Esophagus squamous epithelium (tissue), 5 donors: Measurements from ENCODE around the gene NEDD4L. TPM values are rescaled to one million over a fixed set of nuclear protein-coding genes. Genes with fewer than 3 reads are reported as not detected.

Experiments used
- DNase-seq: peaks from one replicate; lab custom pipeline; 2025; lab: John Stamatoyannopoulos, UW
- H3K27ac ChIP-seq, 4 donors: fragments of 200-600 bp; sonication (generic); one replicate each; pipeline ENCODE4 v1.5.1; 2016 to 2019; ENCODE audit warnings: mild to moderate bottlenecking in 1 of 4
- H3K27me3 ChIP-seq, 4 donors: fragments of 200-600 bp; sonication (generic); 1 replicate in 3 of 4; 2 replicates in 1 of 4; pipeline versions ENCODE4 v1.5.1 to v1.6.0; 2017 to 2021; ENCODE audit warnings: antibody characterized with exemption in 1 of 4
- H3K36me3 ChIP-seq, 3 donors: fragments of 200-600 bp; sonication (generic); one replicate each; pipeline ENCODE4 v1.5.1; 2016 to 2019
- H3K4me1 ChIP-seq, 3 donors: fragments of 200-600 bp; sonication (generic); one replicate each; pipeline ENCODE4 v1.5.1; 2017 to 2019
- H3K4me3 ChIP-seq, 4 donors: fragments of 200-600 bp; sonication (generic); 1 replicate in 3 of 4; 2 replicates in 1 of 4; pipeline ENCODE4 v1.5.1; 2016 to 2019; ENCODE audit warnings: mild to moderate bottlenecking in 2 of 4, moderate library complexity in 1 of 4
- H3K9me3 ChIP-seq, 3 donors: fragments of 200-600 bp; sonication (generic); one replicate each; pipeline ENCODE4 v1.5.1; 2016 to 2019
- POLR2A ChIP-seq, 4 donors: fragments of 450-650 bp; IDR thresholded peaks; one replicate each; pipeline ENCODE4 v1.6.1; 2017; ENCODE audit warnings: antibody characterized with exemption in 4 of 4, mild to moderate bottlenecking in 4 of 4, moderate library complexity in 3 of 4
- WGBS, 2 donors: methylation state at CpG; one replicate each; pipeline ENCODE4 v1.1.5; 2018; 5-methylcytosine and 5-hydroxymethylcytosine counted together
- intact Hi-C: fragments of 100-400 bp; cut with DNase I; formaldehyde crosslinking; loops from one replicate; pipeline ENCODE4 v1.15.0; 2022
- total RNA-seq, 4 donors: library from RNA; depleted of rRNA; stranded (reverse); fragments of >200 nt; gene quantifications; one replicate each; pipeline ENCODE4 v1.1.0, GENCODE V29; 2016
- TF ChIP-seq, protein P1 (sequence below), 6 experiments: fragments of 450-650 bp in 4 of 6; fragments of 200-600 bp in 2 of 6; sonication (generic) in 2 of 6; IDR thresholded peaks; one replicate each; pipeline ENCODE4 v1.5.1; 2016 to 2019; ENCODE audit warnings: antibody characterized with exemption in 6 of 6, mild to moderate bottlenecking in 4 of 6, moderate library complexity in 4 of 6
- donor health status: DM: yes; HTN: yes; CAD: no.

NEDD4L gene
- total RNA-seq, 4 donors from 2014 or later, result 17.0 to 27.6 (median 21.9) TPM

DNA sequence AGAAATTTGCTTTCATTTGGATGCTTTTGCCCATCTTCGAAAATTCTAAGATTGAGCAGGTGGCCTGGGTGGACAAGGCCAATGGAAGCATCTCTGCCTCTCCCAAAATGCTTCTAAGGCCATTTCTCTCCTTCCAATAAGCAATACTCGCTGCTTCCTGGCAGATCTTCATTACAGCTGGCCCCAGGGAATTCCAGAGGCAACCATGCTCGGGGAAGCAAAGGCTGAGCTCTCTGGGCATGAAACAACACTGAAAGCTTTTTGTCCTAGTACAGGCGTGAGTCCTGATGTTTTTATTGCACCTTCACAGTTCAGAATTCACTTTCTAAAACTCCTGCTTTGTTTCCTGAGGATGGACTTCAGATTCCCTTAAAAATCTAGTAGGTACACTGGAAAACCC is 11.8 kb upstream of the NEDD4L start:
- H3K4me3 ChIP-seq, result no peak overlapping the region
- no peak overlapping the region for H3K27ac ChIP-seq
- no peak for DNase-seq
- no peaks in the 10 kb centered on the region for H3K4me1 ChIP-seq
- 72 to 79% methylated on average over 2 to 4 of the region's 4 CpGs for WGBS, 2 donors
- intact Hi-C loops, result no loop called here
- H3K27me3 ChIP-seq, result peaks cover 0 to 31% (median 0%) of the 10 kb centered on the region in 4 donors
- H3K9me3 ChIP-seq, result no peaks in the 10 kb centered on the region
- H3K36me3 ChIP-seq, result no peaks in the 10 kb centered on the region
- no peak for TF ChIP-seq POLR2A (IDR thresholded peaks at IDR 0.05)
- TF ChIP-seq, protein P1, sequence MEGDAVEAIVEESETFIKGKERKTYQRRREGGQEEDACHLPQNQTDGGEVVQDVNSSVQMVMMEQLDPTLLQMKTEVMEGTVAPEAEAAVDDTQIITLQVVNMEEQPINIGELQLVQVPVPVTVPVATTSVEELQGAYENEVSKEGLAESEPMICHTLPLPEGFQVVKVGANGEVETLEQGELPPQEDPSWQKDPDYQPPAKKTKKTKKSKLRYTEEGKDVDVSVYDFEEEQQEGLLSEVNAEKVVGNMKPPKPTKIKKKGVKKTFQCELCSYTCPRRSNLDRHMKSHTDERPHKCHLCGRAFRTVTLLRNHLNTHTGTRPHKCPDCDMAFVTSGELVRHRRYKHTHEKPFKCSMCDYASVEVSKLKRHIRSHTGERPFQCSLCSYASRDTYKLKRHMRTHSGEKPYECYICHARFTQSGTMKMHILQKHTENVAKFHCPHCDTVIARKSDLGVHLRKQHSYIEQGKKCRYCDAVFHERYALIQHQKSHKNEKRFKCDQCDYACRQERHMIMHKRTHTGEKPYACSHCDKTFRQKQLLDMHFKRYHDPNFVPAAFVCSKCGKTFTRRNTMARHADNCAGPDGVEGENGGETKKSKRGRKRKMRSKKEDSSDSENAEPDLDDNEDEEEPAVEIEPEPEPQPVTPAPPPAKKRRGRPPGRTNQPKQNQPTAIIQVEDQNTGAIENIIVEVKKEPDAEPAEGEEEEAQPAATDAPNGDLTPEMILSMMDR (IDR thresholded peaks at IDR 0.05), result no peak

DNA sequence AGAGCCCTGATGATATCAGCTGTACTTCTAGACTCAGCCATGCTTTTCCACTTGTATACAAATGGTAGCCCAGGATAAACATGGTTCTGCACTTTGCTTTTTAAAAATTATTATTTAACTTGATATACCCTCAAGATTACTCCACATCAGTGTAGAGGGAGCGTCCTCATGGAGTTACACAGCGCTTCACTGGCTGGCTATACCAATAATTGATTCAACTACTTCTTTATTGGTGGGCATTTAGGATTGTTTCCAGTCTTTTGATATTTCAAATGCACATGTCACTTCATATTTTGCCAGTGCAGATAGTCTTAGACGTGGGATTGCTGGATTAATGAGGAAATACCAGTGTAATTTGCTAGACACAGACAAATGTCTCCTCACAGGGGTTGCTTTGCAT is 10.8 kb upstream of the NEDD4L start:
- WGBS, 2 donors, result 72 to 77% methylated on average over 3 of the region's 3 CpGs
- Histone ChIP-seq H3K9me3 (no peaks in the 10 kb centered on the region), H3K4me1 (no peaks in the 10 kb centered on the region), H3K27ac (no peak overlapping the region), H3K4me3 (no peak overlapping the region), H3K36me3 (no peaks in the 10 kb centered on the region), H3K27me3 (peaks cover 0 to 22% (median 0%) of the 10 kb centered on the region in 4 donors)
- intact Hi-C loops, result no loop called here
- DNase-seq, result no peak
- TF ChIP-seq, protein P1 (IDR thresholded peaks at IDR 0.05), result no peak
- TF ChIP-seq POLR2A (IDR thresholded peaks at IDR 0.05), result no peak

DNA sequence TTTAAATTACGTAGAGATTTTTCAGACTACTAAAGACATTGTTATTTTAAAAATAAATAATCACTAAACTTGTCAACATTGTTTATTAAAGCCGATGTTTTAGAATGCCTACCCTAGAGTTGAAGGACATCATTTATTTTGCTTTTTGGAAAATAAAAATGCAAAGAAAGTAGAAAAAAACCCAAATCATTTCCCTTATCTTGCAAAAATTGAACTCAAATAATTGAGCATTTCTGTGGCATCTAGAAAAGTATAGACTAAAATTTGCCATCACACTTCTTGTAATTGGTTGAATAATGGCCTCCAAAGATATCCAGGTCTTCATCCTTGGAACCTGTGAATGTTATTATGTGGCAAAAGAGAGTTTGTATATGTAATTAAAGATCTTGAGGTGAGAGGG is 9.7 kb upstream of the NEDD4L start:
- Histone ChIP-seq H3K4me1 (no peaks in the 10 kb centered on the region), H3K36me3 (no peaks in the 10 kb centered on the region), H3K4me3 (no peak overlapping the region), H3K27ac (no peak overlapping the region), H3K27me3 (peaks cover 0 to 12% (median 0%) of the 10 kb centered on the region in 4 donors), H3K9me3 (no peaks in the 10 kb centered on the region)
- WGBS, 2 donors, result 65 to 69% methylated on average over 2 of the region's 2 CpGs
- DNase-seq, result no peak
- intact Hi-C loops, result no loop called here
- TF ChIP-seq POLR2A (IDR thresholded peaks at IDR 0.05), result no peak
- TF ChIP-seq, protein P1 (IDR thresholded peaks at IDR 0.05), result no peak

DNA sequence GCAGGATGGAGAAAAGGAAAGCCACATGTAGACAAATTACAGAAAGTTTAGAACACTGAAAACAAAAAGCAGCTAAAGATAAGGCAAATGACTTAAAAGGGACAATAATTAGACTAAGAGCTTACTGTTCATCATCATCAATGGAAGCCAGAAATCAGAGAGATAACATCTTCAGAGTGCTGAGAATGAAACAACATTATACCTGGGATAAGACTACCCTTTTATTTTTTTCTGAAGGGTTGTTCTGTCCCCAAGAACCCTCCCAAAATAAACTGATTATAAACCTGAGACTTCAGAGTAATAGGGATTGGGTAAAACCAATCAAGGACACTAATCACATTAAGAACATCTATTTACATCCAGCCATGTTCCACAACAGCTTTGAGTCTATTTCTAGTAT is 6.9 kb upstream of the NEDD4L start:
- H3K9me3 ChIP-seq, result no peaks in the 10 kb centered on the region
- DNase-seq, result no peak
- no peak overlapping the region for H3K4me3 ChIP-seq
- no peaks in the 10 kb centered on the region for H3K36me3 ChIP-seq
- H3K4me1 ChIP-seq, result no peaks in the 10 kb centered on the region
- intact Hi-C loops, result no loop called here
- H3K27me3 ChIP-seq, result peaks cover 0 to 7% (median 0%) of the 10 kb centered on the region in 4 donors
- no peak overlapping the region for H3K27ac ChIP-seq
- TF ChIP-seq POLR2A (IDR thresholded peaks at IDR 0.05), result no peak
- TF ChIP-seq, protein P1 (IDR thresholded peaks at IDR 0.05), result no peak

DNA sequence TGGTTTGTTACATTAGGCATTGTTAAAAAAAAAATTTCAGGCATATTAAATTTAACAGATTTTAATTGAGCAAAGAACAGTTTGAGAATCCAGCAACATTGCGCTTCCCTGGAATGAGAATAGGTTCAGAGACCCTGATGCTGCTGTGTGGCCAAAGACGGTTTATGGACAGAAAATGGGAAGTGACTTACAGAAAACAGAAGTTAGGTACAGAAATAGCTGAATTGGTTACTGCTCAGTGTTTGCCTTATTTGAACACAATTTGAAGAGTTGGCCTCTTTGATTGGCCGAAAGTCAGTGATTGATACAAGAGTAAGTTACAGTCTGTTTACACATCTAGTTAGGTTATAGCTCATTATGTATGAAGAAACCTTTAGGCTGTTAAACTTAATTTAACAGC is 6.0 kb upstream of the NEDD4L start:
- no peaks in the 10 kb centered on the region for H3K27me3 ChIP-seq
- TF ChIP-seq, protein P1 (IDR thresholded peaks at IDR 0.05), result no peak
- no peak for TF ChIP-seq POLR2A (IDR thresholded peaks at IDR 0.05)

More for the DNA sequence above, 6.0 kb upstream of the NEDD4L start:
- no peak for DNase-seq
- Histone ChIP-seq H3K36me3 (no peaks in the 10 kb centered on the region), H3K9me3 (no peaks in the 10 kb centered on the region), H3K4me1 (peaks cover 0 to 5% (median 3%) of the 10 kb centered on the region in 3 donors), H3K4me3 (no peak overlapping the region), H3K27ac (no peak overlapping the region)
- intact Hi-C loops, result no loop called here
- WGBS, 2 donors, result 75 to 76% methylated on average over 3 of the region's 3 CpGs
